Esophagus muscularis mucosa (tissue), 3 donors: ENCODE data around the gene MAPKAP1.

Experiments
- POLR2AphosphoS5 ChIP-seq, 2 donors: sonication (generic); formaldehyde crosslinking; IDR thresholded peaks; one replicate each; pipeline ENCODE4 v1.6.1; 2017; ENCODE audit warnings: antibody characterized with exemption in 2 of 2
- TF ChIP-seq, protein P1 (sequence below), 3 experiments: fragments of 200-600 bp in 2 of 3; fragments of 450-650 bp in 1 of 3; sonication (generic) in 2 of 3; IDR thresholded peaks; one replicate each; pipeline ENCODE4 v1.5.1; 2017 to 2019; ENCODE audit warnings: antibody characterized with exemption in 3 of 3, mild to moderate bottlenecking in 2 of 3, moderate library complexity in 1 of 3

DNA sequence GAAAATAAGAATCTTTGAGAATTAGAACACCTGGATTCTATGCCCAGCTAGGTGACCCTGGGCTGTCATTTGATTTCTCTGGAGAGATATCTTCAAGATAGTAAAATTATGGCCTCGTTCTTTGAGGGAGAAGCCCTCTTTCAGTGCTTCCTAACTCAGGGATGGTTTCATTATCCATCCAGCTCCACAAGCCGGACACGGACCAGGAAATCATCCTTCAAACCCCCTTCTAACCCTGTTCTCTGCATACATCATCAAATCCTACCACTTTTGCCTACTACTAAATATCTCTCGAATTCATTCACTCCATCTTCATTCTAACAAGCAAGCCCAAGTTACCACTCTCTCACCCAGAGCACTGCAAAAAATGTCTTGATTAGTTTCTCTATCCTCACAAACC lies 57.2 kb downstream of the MAPKAP1 start:
- TF ChIP-seq, protein P1, sequence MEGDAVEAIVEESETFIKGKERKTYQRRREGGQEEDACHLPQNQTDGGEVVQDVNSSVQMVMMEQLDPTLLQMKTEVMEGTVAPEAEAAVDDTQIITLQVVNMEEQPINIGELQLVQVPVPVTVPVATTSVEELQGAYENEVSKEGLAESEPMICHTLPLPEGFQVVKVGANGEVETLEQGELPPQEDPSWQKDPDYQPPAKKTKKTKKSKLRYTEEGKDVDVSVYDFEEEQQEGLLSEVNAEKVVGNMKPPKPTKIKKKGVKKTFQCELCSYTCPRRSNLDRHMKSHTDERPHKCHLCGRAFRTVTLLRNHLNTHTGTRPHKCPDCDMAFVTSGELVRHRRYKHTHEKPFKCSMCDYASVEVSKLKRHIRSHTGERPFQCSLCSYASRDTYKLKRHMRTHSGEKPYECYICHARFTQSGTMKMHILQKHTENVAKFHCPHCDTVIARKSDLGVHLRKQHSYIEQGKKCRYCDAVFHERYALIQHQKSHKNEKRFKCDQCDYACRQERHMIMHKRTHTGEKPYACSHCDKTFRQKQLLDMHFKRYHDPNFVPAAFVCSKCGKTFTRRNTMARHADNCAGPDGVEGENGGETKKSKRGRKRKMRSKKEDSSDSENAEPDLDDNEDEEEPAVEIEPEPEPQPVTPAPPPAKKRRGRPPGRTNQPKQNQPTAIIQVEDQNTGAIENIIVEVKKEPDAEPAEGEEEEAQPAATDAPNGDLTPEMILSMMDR (IDR thresholded peaks at IDR 0.05), result no peak
- TF ChIP-seq POLR2AphosphoS5 (IDR thresholded peaks at IDR 0.05), result no peak
